ENCODE data around the gene C10orf143. TPM values are rescaled to one million over a fixed set of nuclear protein-coding genes. Genes with fewer than 3 reads are reported as not detected.
"Not testable (repeated sequence)": the region's sequence is repeated elsewhere in the genome, so short reads cannot be mapped to it uniquely, and the experiment has no call there.

The C10orf143 gene
- total RNA-seq, 1 donor from 2014 or later = 0.26 TPM

GRCh38 chr10:130111852-130112180 lies 1.2 kb upstream of the C10orf143 start:
- DNase-seq (ENCODE audit: low read depth in 2 of 2) = no peak

- peak; percentile 96 to 99 for DNase-seq (ENCODE audit: low read depth in 2 of 2)
Observed at GRCh38 chr10:130111113-130111851, 652 bp upstream of the C10orf143 start.

- peak; percentile 69 to 79 for DNase-seq (ENCODE audit: low read depth in 2 of 2)
Observed at GRCh38 chr10:130109796-130110245, 809 bp downstream of the C10orf143 start.

- no peak for DNase-seq (ENCODE audit: low read depth in 2 of 2)
Observed at GRCh38 chr10:130108934-130109604, 1.6 kb downstream of the C10orf143 start.

GRCh38 chr10:130108146-130108545 lies 2.5 kb downstream of the C10orf143 start:
- DNase-seq (ENCODE audit: low read depth in 2 of 2) = not testable (repeated sequence)

- no peak for DNase-seq (ENCODE audit: low read depth in 2 of 2)
Observed at GRCh38 chr10:130105724-130106123, 4.9 kb downstream of the C10orf143 start.

- no peak for DNase-seq (ENCODE audit: low read depth in 2 of 2)
Observed at GRCh38 chr10:130099344-130099743, 11.3 kb downstream of the C10orf143 start.

GRCh38 chr10:130090565-130090964 lies 20.1 kb downstream of the C10orf143 start:
- not testable (repeated sequence) for DNase-seq (ENCODE audit: low read depth in 2 of 2)

- DNase-seq (ENCODE audit: low read depth in 2 of 2) = no peak
Observed at GRCh38 chr10:130080461-130080814, 30.2 kb downstream of the C10orf143 start.

GRCh38 chr10:130079614-130080460 lies 30.8 kb downstream of the C10orf143 start:
- no peak for DNase-seq (ENCODE audit: low read depth in 2 of 2)

GRCh38 chr10:130078120-130078519 lies 32.5 kb downstream of the C10orf143 start:
- DNase-seq (ENCODE audit: low read depth in 2 of 2) = no peak

- no peak for DNase-seq (ENCODE audit: low read depth in 2 of 2)
Observed at GRCh38 chr10:130076681-130077080, 33.9 kb downstream of the C10orf143 start.

- DNase-seq (ENCODE audit: low read depth in 2 of 2) = no peak
Observed at GRCh38 chr10:130074639-130075038, 36.0 kb downstream of the C10orf143 start.

GRCh38 chr10:130073912-130074311 lies 36.7 kb downstream of the C10orf143 start:
- DNase-seq (ENCODE audit: low read depth in 2 of 2) = no peak

- no peak for DNase-seq (ENCODE audit: low read depth in 2 of 2)
Observed at GRCh38 chr10:130072247-130072646, 38.4 kb downstream of the C10orf143 start.

- no peak for DNase-seq (ENCODE audit: low read depth in 2 of 2)
Observed at GRCh38 chr10:130067893-130068292, 42.7 kb downstream of the C10orf143 start.

- DNase-seq (ENCODE audit: low read depth in 2 of 2) = no peak
Observed at GRCh38 chr10:130066743-130067142, 43.9 kb downstream of the C10orf143 start.

GRCh38 chr10:130065251-130065650 lies 45.4 kb downstream of the C10orf143 start:
- no peak for DNase-seq (ENCODE audit: low read depth in 2 of 2)

GRCh38 chr10:130064783-130065182 lies 45.8 kb downstream of the C10orf143 start:
- DNase-seq (ENCODE audit: low read depth in 2 of 2) = no peak

- no peak for DNase-seq (ENCODE audit: low read depth in 2 of 2)
Observed at GRCh38 chr10:130062976-130063375, 47.7 kb downstream of the C10orf143 start.

- DNase-seq (ENCODE audit: low read depth in 2 of 2) = no peak
Observed at GRCh38 chr10:130062201-130062600, 48.4 kb downstream of the C10orf143 start.

- DNase-seq (ENCODE audit: low read depth in 2 of 2) = no peak
Observed at GRCh38 chr10:130061760-130062159, 48.9 kb downstream of the C10orf143 start.

Measured in dermis microvascular lymphatic vessel endothelial cell (primary cell).